ENCODE measurements around the gene OVCH1. TPM values are rescaled to one million over a fixed set of nuclear protein-coding genes. Genes with fewer than 3 reads are reported as not detected.

OVCH1 gene
- polyA plus RNA-seq, 1 of the 3 experiments (the other 2 are of a cell fraction) = not detected

- H3K36me3 ChIP-seq (replicated peaks in 1 of 2; ENCODE audit: control insufficient read depth in 1 of 2, insufficient read depth in 2 of 2, low read length in 1 of 2) = no peaks in the 10 kb centered on the region
- no peaks in the 10 kb centered on the region for H3K9me3 ChIP-seq
- H3K27ac ChIP-seq (ENCODE audit: low read depth in 2 of 2, low read length in 1 of 2) = no peak overlapping the region
- ChIA-PET POLR2A (no interaction called here), CTCF (interaction anchor here (1.4 kb wide), 1 partner anchor 8 kb away, joined by 9 read pairs; no protein-coding TSS in a partner anchor)
- WGBS (ENCODE audit: low lambda C conversion rate) = 23% methylated on average over 4 of the region's 4 CpGs
- TF ChIP-seq SIN3A (IDR thresholded peaks at IDR 0.05; ENCODE audit: borderline replicate concordance, low read depth, low read length) (no peak), YY1 (IDR thresholded peaks at IDR 0.05; ENCODE audit: low read depth) (no peak), TEAD4 (IDR thresholded peaks at IDR 0.05; ENCODE audit: borderline replicate concordance, insufficient read depth) (no peak), NRF1 (IDR thresholded peaks at IDR 0.05; ENCODE audit: low read depth, low read length) (no peak), MXI1 (IDR thresholded peaks at IDR 0.05; ENCODE audit: low read depth, low read length) (no peak), TCF12 (IDR thresholded peaks at IDR 0.05) (no peak), RFX5 (IDR thresholded peaks at IDR 0.05; ENCODE audit: low read length) (no peak), GATA2 (CRISPR knock-in tag; IDR thresholded peaks at IDR 0.05) (no peak), IRF3 (IDR thresholded peaks at IDR 0.05; ENCODE audit: low read depth, low read length) (no peak), GABPA (IDR thresholded peaks at IDR 0.05; ENCODE audit: low read depth) (no peak), MAX (IDR thresholded peaks at IDR 0.05; ENCODE audit: low read depth) (no peak), MEF2A (IDR thresholded peaks at IDR 0.05; ENCODE audit: borderline replicate concordance, low read depth) (no peak), FOXM1 (IDR thresholded peaks at IDR 0.05; ENCODE audit: low read depth) (no peak), ELF1 (IDR thresholded peaks at IDR 0.05) (no peak), RAD21 (IDR thresholded peaks at IDR 0.05; ENCODE audit: low read length) (no peak), POLR2AphosphoS5 (IDR thresholded peaks at IDR 0.05; ENCODE audit: low read depth, low read length) (no peak)
- TF ChIP-seq, protein P1, sequence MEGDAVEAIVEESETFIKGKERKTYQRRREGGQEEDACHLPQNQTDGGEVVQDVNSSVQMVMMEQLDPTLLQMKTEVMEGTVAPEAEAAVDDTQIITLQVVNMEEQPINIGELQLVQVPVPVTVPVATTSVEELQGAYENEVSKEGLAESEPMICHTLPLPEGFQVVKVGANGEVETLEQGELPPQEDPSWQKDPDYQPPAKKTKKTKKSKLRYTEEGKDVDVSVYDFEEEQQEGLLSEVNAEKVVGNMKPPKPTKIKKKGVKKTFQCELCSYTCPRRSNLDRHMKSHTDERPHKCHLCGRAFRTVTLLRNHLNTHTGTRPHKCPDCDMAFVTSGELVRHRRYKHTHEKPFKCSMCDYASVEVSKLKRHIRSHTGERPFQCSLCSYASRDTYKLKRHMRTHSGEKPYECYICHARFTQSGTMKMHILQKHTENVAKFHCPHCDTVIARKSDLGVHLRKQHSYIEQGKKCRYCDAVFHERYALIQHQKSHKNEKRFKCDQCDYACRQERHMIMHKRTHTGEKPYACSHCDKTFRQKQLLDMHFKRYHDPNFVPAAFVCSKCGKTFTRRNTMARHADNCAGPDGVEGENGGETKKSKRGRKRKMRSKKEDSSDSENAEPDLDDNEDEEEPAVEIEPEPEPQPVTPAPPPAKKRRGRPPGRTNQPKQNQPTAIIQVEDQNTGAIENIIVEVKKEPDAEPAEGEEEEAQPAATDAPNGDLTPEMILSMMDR (IDR thresholded peaks at IDR 0.05) = no peak
- no peaks in the 10 kb centered on the region for H3K9me2 ChIP-seq
- H3F3A ChIP-seq (replicated peaks; ENCODE audit: insufficient read depth) = no peaks in the 10 kb centered on the region
- DNase-seq = no peak
- H3K4me1 ChIP-seq (ENCODE audit: control insufficient read depth in 1 of 2, insufficient read depth in 2 of 2, low read depth in 1 of 2, low read length in 1 of 2) = no peaks in the 10 kb centered on the region
- H3K79me2 ChIP-seq (ENCODE audit: insufficient read depth) = no peaks in the 10 kb centered on the region
- H3K27me3 ChIP-seq (ENCODE audit: insufficient read depth) = no peaks in the 10 kb centered on the region
- H3K9ac ChIP-seq = no peak overlapping the region
- H3K4me2 ChIP-seq = no peak overlapping the region
- no peak overlapping the region for H2AFZ ChIP-seq (ENCODE audit: low read depth)
- H3K4me3 ChIP-seq (ENCODE audit: low read depth in 2 of 2, low read length in 1 of 2) = no peak overlapping the region
- H4K20me1 ChIP-seq (ENCODE audit: insufficient read depth) = no peaks in the 10 kb centered on the region
These were observed 30.7 kb upstream of the OVCH1 start for GRCh38 chr12:29528161-29528560.

DNA sequence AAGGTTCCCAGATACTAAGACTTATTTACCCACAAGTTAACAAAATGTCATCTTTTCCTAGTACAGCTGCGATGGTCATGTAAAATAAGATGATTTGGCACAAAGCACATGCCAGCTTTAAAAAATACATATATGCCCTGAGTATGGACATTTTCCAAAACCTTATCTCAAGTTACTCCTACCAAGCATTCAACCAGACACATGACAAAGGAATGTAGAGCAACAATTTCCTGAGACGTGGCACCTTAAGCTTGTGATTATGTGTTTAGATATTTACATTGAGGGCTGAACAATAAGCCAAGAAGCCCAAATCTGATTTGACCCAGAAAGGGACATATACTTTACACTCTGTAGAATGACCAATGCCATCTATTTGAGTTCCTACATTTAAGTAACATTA lies 24.5 kb upstream of the OVCH1 start:
- 63% methylated on average over 2 of the region's 2 CpGs for WGBS (ENCODE audit: low lambda C conversion rate)
- H3K4me2 ChIP-seq = no peak overlapping the region
- TF ChIP-seq RAD21 (IDR thresholded peaks at IDR 0.05; ENCODE audit: low read length) = no peak
- no peaks in the 10 kb centered on the region for H3K36me3 ChIP-seq (replicated peaks in 1 of 2; ENCODE audit: control insufficient read depth in 1 of 2, insufficient read depth in 2 of 2, low read length in 1 of 2)
- H3K9ac ChIP-seq = no peak overlapping the region
- no peak for DNase-seq
- no peaks in the 10 kb centered on the region for H3K9me2 ChIP-seq
- no peak overlapping the region for H3K4me3 ChIP-seq (ENCODE audit: low read depth in 2 of 2, low read length in 1 of 2)
- H3K27ac ChIP-seq (ENCODE audit: low read depth in 2 of 2, low read length in 1 of 2) = no peak overlapping the region
- POLR2A ChIA-PET = no interaction called here
- H3K9me3 ChIP-seq = no peaks in the 10 kb centered on the region
- H3K27me3 ChIP-seq (ENCODE audit: insufficient read depth) = no peaks in the 10 kb centered on the region
- no peaks in the 10 kb centered on the region for H3K79me2 ChIP-seq (ENCODE audit: insufficient read depth)
- no peak overlapping the region for H2AFZ ChIP-seq (ENCODE audit: low read depth)
- no peaks in the 10 kb centered on the region for H3F3A ChIP-seq (replicated peaks; ENCODE audit: insufficient read depth)
- H3K4me1 ChIP-seq (ENCODE audit: control insufficient read depth in 1 of 2, insufficient read depth in 2 of 2, low read depth in 1 of 2, low read length in 1 of 2) = no peaks in the 10 kb centered on the region; a peak in 1 of 4 replicates
- CTCF ChIA-PET = interaction anchor here (0.9 to 1.4 kb wide), 2 partner anchors 1285 to 1464 kb away, joined by 3 to 8 read pairs; no protein-coding TSS in a partner anchor
- H4K20me1 ChIP-seq (ENCODE audit: insufficient read depth) = no peaks in the 10 kb centered on the region

Data from SK-N-SH (cell line).